K562 (cell line): ENCODE measurements around the gene PRRT1. TPM values are rescaled to one million over a fixed set of nuclear protein-coding genes. Genes with fewer than 3 reads are reported as not detected.

Experiments
- ARID1B ChIP-seq: fragments of 450-650 bp; IDR thresholded peaks from 2 replicates; pipeline ENCODE4 v1.6.1; 2016; ENCODE audit warnings: antibody characterized with exemption, mild to moderate bottlenecking, inconsistent platforms
- C11orf30 ChIP-seq: fragments of 450-650 bp; IDR thresholded peaks from 2 replicates; pipeline ENCODE4 v1.6.1; 2016; ENCODE audit warnings: low read depth, mild to moderate bottlenecking
- CBFA2T2 ChIP-seq: fragments of 450-650 bp; conservative IDR thresholded peaks from 2 replicates; pipeline ENCODE4 v1.6.1; 2017; ENCODE audit warnings: mild to moderate bottlenecking
- CHCHD3 ChIP-seq: fragments of 250-450 bp; sonication (Bioruptor Pico); IDR thresholded peaks from 2 replicates; pipeline ENCODE4 v2.1.2; 2022; ENCODE audit warnings: mild to moderate bottlenecking
- CREB5 ChIP-seq: fragments of 250-450 bp; sonication (Bioruptor Pico); IDR thresholded peaks from 2 replicates; pipeline ENCODE4 v1.5.0; 2020; ENCODE audit warnings: mild to moderate bottlenecking
- CREM ChIP-seq: IDR thresholded peaks from 2 replicates; pipeline ENCODE4 v1.6.1; 2014; ENCODE audit warnings: antibody characterized with exemption, low read depth
- ELF1 ChIP-seq: fragments of 200-800 bp; sonication (Bioruptor generic); IDR thresholded peaks from 2 replicates; pipeline ENCODE4 v1.6.1; 2016; ENCODE audit warnings: missing genetic modification characterization, missing compliant biosample characterization
- FOXP1 ChIP-seq: sonication (generic); formaldehyde crosslinking; IDR thresholded peaks from 2 replicates; pipeline ENCODE4 v1.8.0; 2022; ENCODE audit warnings: mild to moderate bottlenecking, missing genetic modification reagents
- KDM1A ChIP-seq, 2 experiments: fragments of 450-650 bp; IDR thresholded peaks; 2 replicates each; pipeline ENCODE4 v1.6.1; 2016; ENCODE audit warnings: mild to moderate bottlenecking in 2 of 2
- MAFF ChIP-seq: IDR thresholded peaks from 2 replicates; pipeline ENCODE4 v1.6.1; 2012; ENCODE audit warnings: low read length, improper control_type of control experiment
- MAFK ChIP-seq: IDR thresholded peaks from 2 replicates; pipeline ENCODE4 v1.6.1; 2011; ENCODE audit warnings: low read length, improper control_type of control experiment
- MEF2D ChIP-seq: conservative IDR thresholded peaks from 2 replicates; pipeline ENCODE4 v1.6.1; 2016; ENCODE audit warnings: low read depth, missing genetic modification characterization, missing compliant biosample characterization
- NCOA4 ChIP-seq: fragments of 450-650 bp; IDR thresholded peaks from 2 replicates; pipeline ENCODE4 v1.6.1; 2018; ENCODE audit warnings: mild to moderate bottlenecking; ENCODE audit not compliant: partially characterized antibody
- PYGO2 ChIP-seq: fragments of 450-650 bp; IDR thresholded peaks from 2 replicates; pipeline ENCODE4 v1.6.1; 2016; ENCODE audit warnings: mild to moderate bottlenecking, missing genetic modification characterization, moderate library complexity, missing compliant biosample characterization
- RAD21 ChIP-seq, 2 experiments: fragments of 250-450 bp in 1 of 2; fragments of 450-650 bp in 1 of 2; sonication (Bioruptor Pico) in 1 of 2; formaldehyde crosslinking in 1 of 2; IDR thresholded peaks in 1 of 2; conservative IDR thresholded peaks in 1 of 2; 2 replicates each; pipeline versions ENCODE4 v1.4.0 to v1.8.0; 2020 to 2022; ENCODE audit warnings: mild to moderate bottlenecking in 2 of 2, moderate library complexity in 1 of 2
- SMAD4 ChIP-seq: fragments of 250-450 bp; sonication (Bioruptor Pico); conservative IDR thresholded peaks from 2 replicates; pipeline ENCODE4 v1.8.0; 2021; ENCODE audit warnings: inconsistent platforms, mild to moderate bottlenecking, moderate library complexity
- SMARCA4 ChIP-seq: fragments of 450-650 bp; IDR thresholded peaks from 2 replicates; pipeline ENCODE4 v1.6.1; 2016
- SPI1 ChIP-seq: IDR thresholded peaks from 2 replicates; pipeline ENCODE4 v1.6.1; 2011; ENCODE audit warnings: low read depth, low read length, control low read depth, borderline replicate concordance
- TAL1 ChIP-seq: fragments of 450-650 bp; IDR thresholded peaks from 2 replicates; pipeline ENCODE4 v1.6.1; 2016; ENCODE audit warnings: mild to moderate bottlenecking
- VEZF1 ChIP-seq: fragments of 200-800 bp; sonication (Bioruptor generic); IDR thresholded peaks from 2 replicates; pipeline ENCODE4 v1.6.1; 2017; ENCODE audit warnings: missing genetic modification characterization, missing compliant biosample characterization
- ZBTB33 ChIP-seq: sonication (generic); formaldehyde crosslinking; IDR thresholded peaks from 2 replicates; pipeline ENCODE4 v1.8.1; 2023; ENCODE audit warnings: mild to moderate bottlenecking, missing genetic modification reagents
- ZBTB7A ChIP-seq: IDR thresholded peaks from 2 replicates; pipeline ENCODE4 v1.6.1; 2011; ENCODE audit warnings: low read depth, mild to moderate bottlenecking, low read length, moderate library complexity, borderline replicate concordance; ENCODE audit not compliant: control insufficient read depth
- ZFP36 ChIP-seq: fragments of 150-350 bp; IDR thresholded peaks from 2 replicates; pipeline ENCODE4 v1.6.1; 2018; ENCODE audit warnings: low read length, low read depth; ENCODE audit not compliant: partially characterized antibody
- ZNF24 ChIP-seq: fragments of 450-650 bp; IDR thresholded peaks from 2 replicates; pipeline ENCODE4 v1.6.1; 2016
- ZNF316 ChIP-seq: fragments of 450-650 bp; IDR thresholded peaks from 2 replicates; pipeline ENCODE4 v1.6.1; 2016
- polyA plus RNA-seq, 8 experiments: library from polyadenylated mRNA; depleted of rRNA in 4 of 8; stranded (reverse) in 5 of 8; unstranded in 3 of 8; fragments of >200 nt; fragmentation: Nextera tagmentation in 2 of 8; fragmentation: Illumina TruSeq in 1 of 8; extraction: Ambion mirVana in 2 of 8; extraction: Trizol in 1 of 8; gene quantifications; 2 replicates each; pipeline versions ENCODE4 v1.2.1 to v1.2.3, GENCODE V29; 2011 to 2014; ENCODE audit warnings: inconsistent platforms in 1 of 8, missing spikeins in 1 of 8
- total RNA-seq, 7 experiments: library from RNA; depleted of rRNA in 6 of 7; stranded (reverse); fragments of >200 nt in 6 of 7; fragmentation: Illumina TruSeq in 2 of 7; extraction: Trizol in 2 of 7; gene quantifications; 2 replicates each; pipeline versions ENCODE4 v1.2.1 to v1.2.3, GENCODE V29; 2011 to 2021; ENCODE audit warnings: low replicate concordance in 1 of 7

PRRT1 gene
- total and polyA plus RNA-seq, 9 of the 15 experiments (the other 6 are each of a cell fraction or from before 2014, with no cell fraction given): 0.14 to 3.5 (median 0.41) TPM

- TF ChIP-seq ZBTB33 (CRISPR knock-in tag): no peak
- peak; percentile 36 for TF ChIP-seq CREM
- TF ChIP-seq RAD21 (CRISPR knock-in tag; conservative IDR thresholded peaks at IDR 0.05 in 1 of 2, IDR thresholded peaks at IDR 0.05 in 1 of 2): peak in 1 of 2 experiments; percentile 44; a peak in 2 of 4 replicates
- no peak for TF ChIP-seq CHCHD3 (CRISPR knock-in tag)
- peak; percentile 46; the same call in 1 of the 2 replicates for TF ChIP-seq SPI1
- TF ChIP-seq ARID1B: peak; percentile 46; the same call in 1 of the 2 replicates
- 0 out of 2 replicates have a peak, but pooled peaks have one; percentile 44 for TF ChIP-seq MEF2D (tag)
- TF ChIP-seq VEZF1 (CRISPR knock-in tag): peak; percentile 16; the same call in 1 of the 2 replicates
- TF ChIP-seq ZFP36: no peak
- peak; percentile 74 for TF ChIP-seq CBFA2T2
- no peak for TF ChIP-seq ELF1 (tag)
- 0 out of 2 replicates have a peak, but pooled peaks have one; percentile 4 for TF ChIP-seq ZBTB7A
- TF ChIP-seq SMAD4 (CRISPR knock-in tag): no peak
- peak; percentile 63; the same call in 1 of the 2 replicates for TF ChIP-seq TAL1
- no peak for TF ChIP-seq CREB5
- peak; percentile 2 to 55; a peak in 2 of 4 replicates for TF ChIP-seq KDM1A (IDR thresholded peaks at IDR 0.05)
- peak; percentile 70 for TF ChIP-seq FOXP1 (CRISPR knock-in tag)
- TF ChIP-seq C11orf30: peak; percentile 18; the same call in 1 of the 2 replicates
- TF ChIP-seq ZNF316: peak; percentile 46; the same call in 1 of the 2 replicates
- TF ChIP-seq NCOA4: no peak
- 0 out of 2 replicates have a peak, but pooled peaks have one; percentile 7 for TF ChIP-seq SMARCA4
- 0 out of 2 replicates have a peak, but pooled peaks have one; percentile 15 for TF ChIP-seq MAFF
- 0 out of 2 replicates have a peak, but pooled peaks have one; percentile 47 for TF ChIP-seq ZNF24
- 0 out of 2 replicates have a peak, but pooled peaks have one; percentile 13 for TF ChIP-seq MAFK
- TF ChIP-seq PYGO2 (tag): peak; percentile 18; the same call in 1 of the 2 replicates
These were observed 45.2 kb upstream of the PRRT1 start (continued) for GRCh38 chr6:32196682-32197616.
